AG04450 (cell line): ENCODE data around the gene SGMS2. TPM values are rescaled to one million over a fixed set of nuclear protein-coding genes. Genes with fewer than 3 reads are reported as not detected.

Experiments
- CTCF ChIA-PET: fragments of 300-600, 350-600 bp; formaldehyde crosslinking; extraction: SDS; loops from one replicate; lab custom pipeline; 2022; ENCODE audit warnings: antibody characterized with exemption, inconsistent platforms; lab: Charles Lee
- POLR2A ChIA-PET: fragments of 350-600 bp; formaldehyde crosslinking; extraction: SDS; loops from one replicate; lab custom pipeline; 2021; ENCODE audit warnings: antibody characterized with exemption, inconsistent platforms; lab: Yijun Ruan, JAX
- DNase-seq: peaks from one replicate; pipeline ENCODE4 v3.0.0-alpha.2; 2011; ENCODE audit warnings: low read depth, low spot score
- H3K27ac ChIP-seq: one replicate; pipeline ENCODE4 v1.5.1; 2012; ENCODE audit warnings: low read depth, low read length, control low read depth
- H3K27me3 ChIP-seq: one replicate; pipeline ENCODE4 v1.6.0; 2012; ENCODE audit warnings: low read length; ENCODE audit not compliant: control insufficient read depth, insufficient read depth
- H3K4me3 ChIP-seq: 2 replicates; pipeline ENCODE4 v1.5.1; 2011; ENCODE audit warnings: mild to moderate bottlenecking, low read depth, low read length, control low read depth
- H3K9me3 ChIP-seq: 2 replicates; pipeline ENCODE4 v1.5.1; 2012; ENCODE audit warnings: low read length; ENCODE audit not compliant: control insufficient read depth, insufficient read depth
- polyA plus RNA-seq: library from polyadenylated mRNA; depleted of rRNA; stranded (reverse); fragments of >200 nt; gene quantifications from 2 replicates; pipeline ENCODE4 v1.2.3, GENCODE V29; 2011
- TF ChIP-seq, protein P1 (sequence below): IDR thresholded peaks from 2 replicates; pipeline ENCODE4 v1.5.1; 2011; ENCODE audit warnings: low read depth, low read length, control low read depth, inconsistent platforms

Gene SGMS2
- polyA plus RNA-seq, 1 experiment = 13.3 TPM

DNA sequence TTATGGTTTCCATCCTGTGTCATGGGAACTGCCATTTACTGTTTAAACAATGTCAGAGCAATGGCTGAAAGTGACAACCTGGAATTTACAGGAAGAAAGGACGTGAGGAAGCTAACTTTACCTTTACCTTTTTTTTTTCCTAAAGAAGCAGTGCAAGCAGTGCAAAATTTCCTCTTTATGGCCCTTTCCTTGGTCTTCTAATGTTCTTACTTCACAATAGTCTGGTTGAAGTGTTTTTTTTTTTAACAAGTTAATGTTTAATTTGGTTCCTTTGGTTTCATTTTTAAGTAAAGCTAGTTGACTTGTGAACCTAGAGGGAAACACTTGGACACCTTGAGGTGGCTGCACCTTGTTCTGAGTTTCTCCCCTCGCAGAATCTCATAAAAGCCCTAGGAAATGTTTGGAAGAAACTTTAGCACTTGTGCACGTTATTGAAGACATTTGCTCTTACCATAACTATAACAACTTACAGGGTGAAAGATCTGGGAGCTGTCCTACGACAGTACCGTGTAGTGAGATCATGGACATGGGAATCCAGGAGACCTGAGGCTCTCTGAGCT is 1.8 kb downstream of the SGMS2 start:
- DNase-seq = no peak
- ChIA-PET POLR2A (no interaction called here), CTCF (interaction anchor here (0.6 to 1.5 kb wide), 4 partner anchors 68 to 1658 kb away, joined by 3 to 4 read pairs (median 4); no protein-coding TSS in a partner anchor)
- Histone ChIP-seq H3K4me3 (peak overlapping the region; percentile 67), H3K27ac (no peak overlapping the region), H3K9me3 (no peaks in the 10 kb centered on the region), H3K27me3 (no peaks in the 10 kb centered on the region)
- TF ChIP-seq, protein P1, sequence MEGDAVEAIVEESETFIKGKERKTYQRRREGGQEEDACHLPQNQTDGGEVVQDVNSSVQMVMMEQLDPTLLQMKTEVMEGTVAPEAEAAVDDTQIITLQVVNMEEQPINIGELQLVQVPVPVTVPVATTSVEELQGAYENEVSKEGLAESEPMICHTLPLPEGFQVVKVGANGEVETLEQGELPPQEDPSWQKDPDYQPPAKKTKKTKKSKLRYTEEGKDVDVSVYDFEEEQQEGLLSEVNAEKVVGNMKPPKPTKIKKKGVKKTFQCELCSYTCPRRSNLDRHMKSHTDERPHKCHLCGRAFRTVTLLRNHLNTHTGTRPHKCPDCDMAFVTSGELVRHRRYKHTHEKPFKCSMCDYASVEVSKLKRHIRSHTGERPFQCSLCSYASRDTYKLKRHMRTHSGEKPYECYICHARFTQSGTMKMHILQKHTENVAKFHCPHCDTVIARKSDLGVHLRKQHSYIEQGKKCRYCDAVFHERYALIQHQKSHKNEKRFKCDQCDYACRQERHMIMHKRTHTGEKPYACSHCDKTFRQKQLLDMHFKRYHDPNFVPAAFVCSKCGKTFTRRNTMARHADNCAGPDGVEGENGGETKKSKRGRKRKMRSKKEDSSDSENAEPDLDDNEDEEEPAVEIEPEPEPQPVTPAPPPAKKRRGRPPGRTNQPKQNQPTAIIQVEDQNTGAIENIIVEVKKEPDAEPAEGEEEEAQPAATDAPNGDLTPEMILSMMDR = no peak

GRCh38 chr4:107828315-107829090 is 3.8 kb downstream of the SGMS2 start:
- no peaks in the 10 kb centered on the region for H3K9me3 ChIP-seq
- no peaks in the 10 kb centered on the region for H3K27me3 ChIP-seq
- DNase-seq = no peak
- POLR2A ChIA-PET = no interaction called here
- H3K4me3 ChIP-seq = no peak overlapping the region
- CTCF ChIA-PET = interaction anchor here (0.8 to 1.0 kb wide), 2 partner anchors 70 to 647 kb away, joined by 3 read pairs; no protein-coding TSS in a partner anchor
- TF ChIP-seq, protein P1 = no peak
- no peak overlapping the region for H3K27ac ChIP-seq

GRCh38 chr4:107831140-107831539 is 6.4 kb downstream of the SGMS2 start:
- Histone ChIP-seq H3K9me3 (no peaks in the 10 kb centered on the region), H3K27me3 (no peaks in the 10 kb centered on the region), H3K4me3 (no peak overlapping the region), H3K27ac (no peak overlapping the region)
- DNase-seq = no peak
- POLR2A ChIA-PET = no interaction called here
- CTCF ChIA-PET = no interaction called here
- TF ChIP-seq, protein P1 = no peak

- CTCF ChIA-PET = no interaction called here
- TF ChIP-seq, protein P1 = no peak
- POLR2A ChIA-PET = no interaction called here
These were observed 7.6 kb downstream of the SGMS2 start for GRCh38 chr4:107832275-107832807.

More at GRCh38 chr4:107832275-107832807, 7.6 kb downstream of the SGMS2 start:
- Histone ChIP-seq H3K27me3 (no peaks in the 10 kb centered on the region), H3K9me3 (no peaks in the 10 kb centered on the region), H3K27ac (no peak overlapping the region), H3K4me3 (no peak overlapping the region)
- no peak for DNase-seq
